GM06990 (cell line): Measurements from ENCODE around the gene MRPL41.

Experiments used
- DNase-seq: peaks from one replicate; pipeline ENCODE4 v3.0.0-alpha.2; 2011; ENCODE audit not compliant: insufficient read length; ENCODE audit errors: extremely low read depth
- H3K27me3 ChIP-seq: replicated peaks from 2 replicates; pipeline ENCODE4 v1.6.0; 2011; ENCODE audit warnings: low read length; ENCODE audit not compliant: control insufficient read depth, insufficient read depth
- H3K36me3 ChIP-seq: 2 replicates; pipeline ENCODE4 v1.5.1; 2011; ENCODE audit warnings: low read length; ENCODE audit not compliant: control insufficient read depth, insufficient read depth
- H3K4me3 ChIP-seq: replicated peaks from 2 replicates; pipeline ENCODE4 v1.5.1; 2011; ENCODE audit warnings: low read depth, mild to moderate bottlenecking, control low read depth, low read length
- CTCF ChIP-seq: IDR thresholded peaks from 2 replicates; pipeline ENCODE4 v1.5.1; 2011; ENCODE audit warnings: low read length, control low read depth, mild to moderate bottlenecking, inconsistent platforms; ENCODE audit not compliant: insufficient read depth, poor library complexity, severe bottlenecking

MRPL41 gene

GRCh38 chr9:137569609-137570203, 18.0 kb downstream of the MRPL41 start:
- H3K4me3 ChIP-seq = no peak overlapping the region
- DNase-seq = no peak
- no peak for TF ChIP-seq CTCF
- peaks cover 19% of the 10 kb centered on the region for H3K36me3 ChIP-seq
- H3K27me3 ChIP-seq = no peaks in the 10 kb centered on the region

DNA sequence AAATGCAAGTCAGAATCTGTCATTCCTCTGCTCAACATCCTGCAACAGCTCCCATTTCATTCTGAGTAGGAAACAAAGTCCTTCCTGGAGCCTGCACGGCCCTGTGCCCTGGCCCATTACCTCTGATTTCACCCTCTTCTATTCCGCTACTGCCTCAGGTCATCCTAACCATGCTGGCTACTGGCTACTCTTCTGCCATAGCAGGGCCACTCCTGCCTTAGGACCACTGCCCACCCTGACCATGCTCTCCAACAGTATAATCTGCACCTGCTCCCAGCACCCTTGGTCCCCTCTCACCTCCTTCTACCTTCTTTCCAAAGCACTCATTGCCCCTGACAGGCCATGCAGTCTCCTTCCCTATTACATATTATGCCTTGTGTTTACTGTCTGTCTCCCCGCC, 18.9 kb downstream of the MRPL41 start:
- Histone ChIP-seq H3K4me3 (no peak overlapping the region), H3K36me3 (peaks cover 23% of the 10 kb centered on the region), H3K27me3 (no peaks in the 10 kb centered on the region)
- no peak for DNase-seq
- no peak for TF ChIP-seq CTCF

- DNase-seq = no peak
- Histone ChIP-seq H3K27me3 (no peaks in the 10 kb centered on the region), H3K36me3 (peaks cover 23% of the 10 kb centered on the region), H3K4me3 (no peak overlapping the region)
- no peak for TF ChIP-seq CTCF
Measured at GRCh38 chr9:137574192-137574591, 22.5 kb downstream of the MRPL41 start.

DNA sequence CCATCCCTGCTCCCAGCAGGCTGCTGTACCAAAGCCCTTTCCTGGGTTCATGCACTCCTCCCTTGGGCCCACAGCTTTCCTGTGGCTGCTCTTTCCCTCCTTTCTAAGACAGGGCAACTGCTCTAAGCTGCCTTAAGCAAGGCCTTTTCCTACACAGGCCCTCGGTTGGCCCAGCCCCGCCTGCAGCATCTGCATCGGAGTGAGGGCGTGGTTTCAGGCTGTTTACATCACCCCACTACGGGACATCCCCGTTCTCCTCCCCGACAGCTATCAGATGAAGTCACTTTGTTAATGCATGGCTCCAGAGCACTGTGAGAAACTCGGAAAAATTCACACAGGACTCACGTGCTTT, 23.7 kb downstream of the MRPL41 start:
- peaks cover 21% of the 10 kb centered on the region for H3K36me3 ChIP-seq
- H3K27me3 ChIP-seq = no peaks in the 10 kb centered on the region
- peak overlapping the region; percentile 2 for H3K4me3 ChIP-seq
- DNase-seq = no peak
- TF ChIP-seq CTCF = no peak

DNA sequence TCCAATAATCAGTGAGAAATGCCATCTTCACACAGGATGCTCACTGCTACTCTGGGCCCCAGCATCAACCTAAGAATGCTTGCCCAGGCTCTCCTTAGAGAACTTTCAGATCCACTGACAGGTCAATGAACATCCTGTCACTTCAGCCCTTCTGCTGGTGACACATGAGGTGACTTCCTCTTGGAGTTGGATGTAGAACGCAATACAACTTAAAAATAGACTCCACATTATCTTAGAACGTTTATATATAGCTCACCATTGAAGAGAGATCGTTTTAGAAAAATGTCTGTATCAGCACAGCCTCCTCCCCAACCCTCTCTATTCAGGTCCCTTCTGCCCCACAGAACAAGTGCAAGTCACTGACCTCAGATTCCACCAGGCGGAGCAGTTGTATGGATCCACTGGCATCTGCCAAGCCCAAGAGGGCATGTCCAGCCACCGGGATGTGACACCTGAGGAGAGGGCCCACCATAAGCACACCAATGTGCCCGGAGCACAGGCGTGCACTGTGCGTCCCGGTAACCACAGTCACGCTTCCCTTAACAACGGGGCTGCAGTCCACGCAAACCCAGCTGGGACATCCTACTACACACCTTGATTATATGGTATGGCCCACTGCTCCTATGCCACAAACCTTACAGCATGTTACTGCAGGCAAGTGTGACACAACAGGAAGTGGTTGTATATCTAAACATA, 24.2 kb downstream of the MRPL41 start:
- H3K27me3 ChIP-seq = no peaks in the 10 kb centered on the region
- peak; percentile 37 for TF ChIP-seq CTCF
- peak; percentile 64 for DNase-seq
- peak overlapping the region; percentile 22 for H3K4me3 ChIP-seq
- peaks cover 19% of the 10 kb centered on the region for H3K36me3 ChIP-seq
